ENCODE results near the gene PCK1.

Gene PCK1

GRCh38 chr20:57530327-57530981, 30.5 kb upstream of the PCK1 start:
- Mint-ChIP-seq H3K36me3 (ENCODE audit: low read depth) (peaks cover 5% of the 10 kb centered on the region), H3K27ac (peak overlapping the region in 1 of 3 experiments; percentile 12), H3K4me3 (no peak overlapping the region), H3K9me3 (peaks cover 8% of the 10 kb centered on the region), H3K4me1 (peaks cover 6% of the 10 kb centered on the region), H3K27me3 (ENCODE audit: low read depth) (peaks cover 20% of the 10 kb centered on the region)
- TF ChIP-seq CTCF (IDR thresholded peaks at IDR 0.05; ENCODE audit: unreplicated experiment in 3 of 3), result no peak

GRCh38 chr20:57532104-57532503, 28.8 kb upstream of the PCK1 start:
- H3K36me3 Mint-ChIP-seq (ENCODE audit: low read depth), result peaks cover 5% of the 10 kb centered on the region
- no peak for TF ChIP-seq CTCF (IDR thresholded peaks at IDR 0.05; ENCODE audit: unreplicated experiment in 3 of 3)
- H3K27me3 Mint-ChIP-seq (ENCODE audit: low read depth), result peaks cover 33% of the 10 kb centered on the region
- no peak overlapping the region for H3K4me3 Mint-ChIP-seq
- peaks cover 6% of the 10 kb centered on the region for H3K4me1 Mint-ChIP-seq
- H3K9me3 Mint-ChIP-seq, result peaks cover 18% of the 10 kb centered on the region
- no peak overlapping the region for H3K27ac Mint-ChIP-seq

GRCh38 chr20:57535297-57535696, 25.6 kb upstream of the PCK1 start:
- H3K4me1 Mint-ChIP-seq, result no peaks in the 10 kb centered on the region
- H3K36me3 Mint-ChIP-seq (ENCODE audit: low read depth), result peaks cover 5% of the 10 kb centered on the region
- TF ChIP-seq CTCF (IDR thresholded peaks at IDR 0.05; ENCODE audit: unreplicated experiment in 3 of 3), result no peak
- H3K4me3 Mint-ChIP-seq, result no peak overlapping the region
- peaks cover 29% of the 10 kb centered on the region for H3K9me3 Mint-ChIP-seq
- no peak overlapping the region for H3K27ac Mint-ChIP-seq
- H3K27me3 Mint-ChIP-seq (ENCODE audit: low read depth), result peaks cover 39% of the 10 kb centered on the region

GRCh38 chr20:57536120-57536708, 24.7 kb upstream of the PCK1 start:
- no peak overlapping the region for H3K27ac Mint-ChIP-seq
- peaks cover 29% of the 10 kb centered on the region for H3K9me3 Mint-ChIP-seq
- no peak for TF ChIP-seq CTCF (IDR thresholded peaks at IDR 0.05; ENCODE audit: unreplicated experiment in 3 of 3)
- peaks cover 45% of the 10 kb centered on the region for H3K27me3 Mint-ChIP-seq (ENCODE audit: low read depth)
- H3K36me3 Mint-ChIP-seq (ENCODE audit: low read depth), result peaks cover 5% of the 10 kb centered on the region
- peaks cover 3% of the 10 kb centered on the region for H3K4me1 Mint-ChIP-seq
- H3K4me3 Mint-ChIP-seq, result no peak overlapping the region

GRCh38 chr20:57536771-57537724, 23.9 kb upstream of the PCK1 start:
- Mint-ChIP-seq H3K36me3 (ENCODE audit: low read depth) (peaks cover 5% of the 10 kb centered on the region), H3K4me1 (peaks cover 4% of the 10 kb centered on the region), H3K4me3 (no peak overlapping the region), H3K27me3 (ENCODE audit: low read depth) (peaks cover 47% of the 10 kb centered on the region), H3K9me3 (peaks cover 29% of the 10 kb centered on the region), H3K27ac (no peak overlapping the region)
- no peak for TF ChIP-seq CTCF (IDR thresholded peaks at IDR 0.05; ENCODE audit: unreplicated experiment in 3 of 3)

All from nephron (organoid).